ENCODE results near the gene DNAJB8. TPM values are rescaled to one million over a fixed set of nuclear protein-coding genes. Genes with fewer than 3 reads are reported as not detected.

Gene DNAJB8
- total RNA-seq, 3 donors from 2014 or later (not counting 1 experiment from before 2014, with no cell fraction given) = not detected

DNA sequence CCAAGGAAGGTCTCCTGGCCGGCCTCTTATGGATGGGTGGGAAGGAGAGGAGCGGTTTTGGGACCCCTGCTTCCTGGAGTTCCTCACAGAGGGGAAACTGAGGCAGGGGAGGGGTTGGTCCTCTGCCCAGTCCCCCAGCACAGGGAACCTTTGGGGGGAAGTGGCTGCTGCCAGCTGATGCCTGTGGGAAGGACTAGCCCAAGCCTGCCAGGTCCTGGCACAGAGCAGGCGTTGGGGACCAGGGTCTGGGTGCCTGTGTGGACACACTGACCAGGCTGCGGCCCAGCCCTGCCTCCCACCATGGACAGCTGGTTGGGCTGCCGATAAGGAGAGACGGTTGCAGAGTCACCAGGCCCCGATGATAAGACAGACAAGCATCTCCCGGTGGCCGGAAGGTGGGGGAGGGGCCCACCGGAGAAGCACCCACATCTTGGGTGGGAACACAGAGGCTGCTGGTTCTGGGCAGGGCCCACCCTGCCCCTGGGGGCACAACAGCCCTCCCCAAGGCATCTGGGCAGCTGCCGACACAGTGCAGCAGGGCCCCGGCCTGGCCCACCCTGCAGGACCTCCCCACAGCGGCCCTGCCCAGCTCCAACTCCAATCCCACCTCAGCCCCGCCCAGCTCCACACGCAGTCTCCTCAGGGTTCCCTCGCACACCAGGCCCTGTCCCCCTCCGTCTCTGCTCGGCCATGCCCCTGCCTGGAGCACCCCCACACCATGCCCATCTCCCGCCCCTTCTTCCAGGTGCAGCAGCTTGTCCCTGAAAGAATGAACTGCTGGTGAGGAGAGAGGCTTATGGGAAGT lies 50.7 kb downstream of the DNAJB8 start:
- no peaks in the 10 kb centered on the region for H3K9me3 ChIP-seq (ENCODE audit: control insufficient read depth, insufficient read depth, low read length)
- Mint-ChIP-seq H3K4me3 (no peak overlapping the region), H3K27me3 (ENCODE audit: low read depth in 2 of 2) (no peaks in the 10 kb centered on the region), H3K9me3 (no peaks in the 10 kb centered on the region), H3K4me1 (peaks cover 0 to 6% of the 10 kb centered on the region in 2 donors), H3K27ac (no peak overlapping the region), H3K36me3 (no peaks in the 10 kb centered on the region)
- no peak for TF ChIP-seq CTCF (IDR thresholded peaks at IDR 0.05)
- no peak overlapping the region for H3K27ac ChIP-seq (ENCODE audit: low read length)
- WGBS (ENCODE audit: insufficient coverage) = 92% methylated on average over 19 of the region's 19 CpGs
- no peak overlapping the region for H3K4me3 ChIP-seq (ENCODE audit: low read length)
- no peaks in the 10 kb centered on the region for H3K4me1 ChIP-seq (ENCODE audit: control insufficient read depth, insufficient read depth, low read length)
- no peaks in the 10 kb centered on the region for H3K27me3 ChIP-seq (ENCODE audit: control insufficient read depth, insufficient read depth, low read length)
- DNase-seq (no peak), ATAC-seq (peak in 1 of 3 donors; percentile 78)
- intact Hi-C loops (cut with micrococcal nuclease) = no loop called here
- H3K36me3 ChIP-seq (ENCODE audit: control insufficient read depth, insufficient read depth, low read length) = no peaks in the 10 kb centered on the region

DNA sequence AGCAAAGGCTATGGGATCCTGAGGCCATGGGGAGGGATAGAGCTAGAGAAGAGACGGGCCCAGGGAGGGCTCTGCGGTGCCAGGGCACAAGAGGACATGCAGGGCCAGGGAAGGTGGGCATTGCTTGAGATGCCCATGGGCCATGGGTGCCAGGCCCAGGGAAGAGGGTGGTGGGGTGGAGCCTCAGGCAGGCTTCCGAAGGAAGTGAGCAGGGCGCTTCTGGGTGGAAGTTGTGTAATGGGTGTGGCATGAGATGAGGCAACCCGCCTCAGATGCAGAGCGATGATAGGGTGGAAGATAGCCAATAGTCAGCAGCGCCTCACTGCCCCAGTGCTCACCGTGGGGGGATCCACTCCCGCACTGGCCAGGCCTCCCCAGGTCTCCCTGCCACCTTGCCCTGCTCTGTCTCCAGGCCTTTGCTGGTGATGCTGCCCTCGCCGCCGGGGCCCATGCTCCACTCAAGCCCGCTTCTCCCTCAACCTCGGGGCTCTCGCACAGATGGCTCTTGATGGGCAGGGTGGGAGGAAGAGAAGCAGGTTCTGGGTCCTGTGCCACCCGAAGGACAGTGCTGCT lies 51.4 kb downstream of the DNAJB8 start:
- H3K4me3 ChIP-seq (ENCODE audit: low read length) = no peak overlapping the region
- Mint-ChIP-seq H3K27me3 (ENCODE audit: low read depth in 2 of 2) (no peaks in the 10 kb centered on the region), H3K36me3 (no peaks in the 10 kb centered on the region), H3K27ac (no peak overlapping the region), H3K9me3 (no peaks in the 10 kb centered on the region), H3K4me1 (peaks cover 0 to 6% of the 10 kb centered on the region in 2 donors), H3K4me3 (no peak overlapping the region)
- no peaks in the 10 kb centered on the region for H3K4me1 ChIP-seq (ENCODE audit: control insufficient read depth, insufficient read depth, low read length)
- DNase-seq = no peak
- TF ChIP-seq CTCF (IDR thresholded peaks at IDR 0.05) = no peak
- no peak overlapping the region for H3K27ac ChIP-seq (ENCODE audit: low read length)
- ATAC-seq = peak in 2 of 3 donors; percentile 17 to 72
- intact Hi-C loops (cut with micrococcal nuclease) = no loop called here
- WGBS (ENCODE audit: insufficient coverage) = 90% methylated on average over 16 of the region's 16 CpGs
- H3K36me3 ChIP-seq (ENCODE audit: control insufficient read depth, insufficient read depth, low read length) = no peaks in the 10 kb centered on the region
- no peaks in the 10 kb centered on the region for H3K27me3 ChIP-seq (ENCODE audit: control insufficient read depth, insufficient read depth, low read length)
- H3K9me3 ChIP-seq (ENCODE audit: control insufficient read depth, insufficient read depth, low read length) = no peaks in the 10 kb centered on the region

- no peaks in the 10 kb centered on the region for H3K9me3 ChIP-seq (ENCODE audit: control insufficient read depth, insufficient read depth, low read length)
- H3K27me3 ChIP-seq (ENCODE audit: control insufficient read depth, insufficient read depth, low read length) = no peaks in the 10 kb centered on the region
- no peak overlapping the region for H3K27ac ChIP-seq (ENCODE audit: low read length)
- TF ChIP-seq CTCF (IDR thresholded peaks at IDR 0.05) = no peak
- 93% methylated on average over 23 of the region's 24 CpGs for WGBS (ENCODE audit: insufficient coverage)
- intact Hi-C loops (cut with micrococcal nuclease) = no loop called here
- H3K4me3 Mint-ChIP-seq = no peak overlapping the region
- peaks cover 0 to 6% of the 10 kb centered on the region in 2 donors for H3K4me1 Mint-ChIP-seq
- H3K27me3 Mint-ChIP-seq (ENCODE audit: low read depth in 2 of 2) = no peaks in the 10 kb centered on the region
- H3K36me3 ChIP-seq (ENCODE audit: control insufficient read depth, insufficient read depth, low read length) = no peaks in the 10 kb centered on the region
- no peaks in the 10 kb centered on the region for H3K9me3 Mint-ChIP-seq
- ATAC-seq = no peak
- H3K27ac Mint-ChIP-seq = no peak overlapping the region
- no peak for DNase-seq
- no peaks in the 10 kb centered on the region for H3K36me3 Mint-ChIP-seq
- H3K4me1 ChIP-seq (ENCODE audit: control insufficient read depth, insufficient read depth, low read length) = no peaks in the 10 kb centered on the region
- H3K4me3 ChIP-seq (ENCODE audit: low read length) = no peak overlapping the region
Measured at GRCh38 chr3:128413413-128414205, 53.1 kb downstream of the DNAJB8 start.

All from natural killer cell (primary cell).